OCI-LY7 (cell line): ENCODE measurements around the gene ATXN1. TPM values are rescaled to one million over a fixed set of nuclear protein-coding genes. Genes with fewer than 3 reads are reported as not detected.

Source experiments
- BruUV-seq: library from RNA; stranded (reverse); fragments of 400-500 nt; replicated peaks from 2 replicates; lab custom pipeline; 2021; lab: Mats Ljungman, UMichigan
- CTCF ChIA-PET: fragments of 300-600 bp; sonication (Branson Sonifier 250); formaldehyde crosslinking; loops from one replicate; lab custom pipeline; 2022; ENCODE audit warnings: antibody characterized with exemption; ENCODE audit not compliant: unreplicated experiment; lab: Charles Lee
- POLR2A ChIA-PET: fragments of 300-600 bp; sonication (Branson Sonifier 250); formaldehyde crosslinking; loops from one replicate; lab custom pipeline; 2022; ENCODE audit warnings: antibody characterized with exemption; lab: Charles Lee
- DNase-seq: peaks from one replicate; pipeline ENCODE4 v3.0.0-alpha.2; 2015; ENCODE audit warnings: low spot score
- H2AFZ ChIP-seq: fragments of 200-600 bp; sonication (generic), shearing (Covaris generic); 2 replicates; pipeline ENCODE4 v1.6.1; 2014; ENCODE audit warnings: mild to moderate bottlenecking, antibody characterized with exemption, low read length, moderate library complexity
- H3K27ac ChIP-seq: fragments of 200-600 bp; sonication (generic); 2 replicates; pipeline ENCODE4 v1.5.1; 2014; ENCODE audit warnings: mixed run types, low read depth, mild to moderate bottlenecking, moderate library complexity, low read length, inconsistent platforms; ENCODE audit not compliant: poor library complexity, severe bottlenecking
- H3K36me3 ChIP-seq: fragments of 200-600 bp; sonication (generic); 2 replicates; pipeline ENCODE4 v1.6.1; 2014; ENCODE audit warnings: mild to moderate bottlenecking, antibody characterized with exemption, low read length, moderate library complexity, mixed read lengths; ENCODE audit not compliant: insufficient read depth
- H3K4me1 ChIP-seq: fragments of 200-600 bp; sonication (generic); 2 replicates; pipeline ENCODE4 v1.5.1; 2014; ENCODE audit warnings: mild to moderate bottlenecking, low read length; ENCODE audit not compliant: insufficient read depth, poor library complexity, severe bottlenecking
- H3K4me2 ChIP-seq: fragments of 200-600 bp; sonication (generic); 2 replicates; pipeline ENCODE4 v1.6.1; 2014; ENCODE audit warnings: mild to moderate bottlenecking, low read length
- H3K4me3 ChIP-seq: fragments of 200-600 bp; sonication (generic); 2 replicates; pipeline ENCODE4 v1.5.1; 2014; ENCODE audit warnings: mild to moderate bottlenecking, low read depth, low read length; ENCODE audit not compliant: poor library complexity, severe bottlenecking
- H3K79me2 ChIP-seq: fragments of 200-600 bp; sonication (generic); 2 replicates; pipeline ENCODE4 v1.6.1; 2016; ENCODE audit warnings: low read depth, mild to moderate bottlenecking, low read length, moderate library complexity, mixed read lengths; ENCODE audit not compliant: insufficient read depth
- H3K9me2 ChIP-seq: fragments of 200-600 bp; sonication (generic); 2 replicates; pipeline ENCODE4 v1.6.1; 2016; ENCODE audit warnings: mild to moderate bottlenecking, low read length, mixed read lengths; ENCODE audit not compliant: insufficient read depth
- H3K9me3 ChIP-seq: fragments of 200-600 bp; sonication (generic); 2 replicates; pipeline ENCODE4 v1.6.1; 2014; ENCODE audit warnings: mild to moderate bottlenecking, mixed run types, low read length, mixed read lengths
- H4K20me1 ChIP-seq: fragments of 200-600 bp; sonication (generic); 2 replicates; pipeline ENCODE4 v1.6.1; 2014; ENCODE audit warnings: mild to moderate bottlenecking, antibody characterized with exemption, low read length, moderate library complexity, mixed read lengths; ENCODE audit not compliant: insufficient read depth
- EZH2phosphoT487 ChIP-seq: fragments of 200-600 bp; sonication (generic); IDR thresholded peaks from 2 replicates; pipeline ENCODE4 v1.6.1; 2018; ENCODE audit warnings: low read depth, borderline replicate concordance, mild to moderate bottlenecking, mixed run types, antibody characterized with exemption, low read length, moderate library complexity, mixed read lengths
- intact Hi-C: fragments of 100-400 bp; cut with micrococcal nuclease; formaldehyde crosslinking; loops from one replicate; pipeline ENCODE4 v1.10.0; 2022; ENCODE audit not compliant: unreplicated experiment
- total RNA-seq, 2 experiments: library from RNA; depleted of rRNA in 1 of 2; stranded (reverse); fragments of >200 nt in 1 of 2; shearing (Covaris generic) in 1 of 2; gene quantifications; 2 replicates each; pipeline ENCODE4 v1.2.3, GENCODE V29; 2014 to 2022
- TF ChIP-seq, protein P1 (sequence below): fragments of 200-600 bp; sonication (generic); conservative IDR thresholded peaks from 2 replicates; pipeline ENCODE4 v1.5.1; 2014; ENCODE audit warnings: mild to moderate bottlenecking, antibody characterized with exemption, low read length, moderate library complexity, mixed read lengths

The ATXN1 gene
- total RNA-seq, 2 experiments from 2014 or later: not detected

DNA sequence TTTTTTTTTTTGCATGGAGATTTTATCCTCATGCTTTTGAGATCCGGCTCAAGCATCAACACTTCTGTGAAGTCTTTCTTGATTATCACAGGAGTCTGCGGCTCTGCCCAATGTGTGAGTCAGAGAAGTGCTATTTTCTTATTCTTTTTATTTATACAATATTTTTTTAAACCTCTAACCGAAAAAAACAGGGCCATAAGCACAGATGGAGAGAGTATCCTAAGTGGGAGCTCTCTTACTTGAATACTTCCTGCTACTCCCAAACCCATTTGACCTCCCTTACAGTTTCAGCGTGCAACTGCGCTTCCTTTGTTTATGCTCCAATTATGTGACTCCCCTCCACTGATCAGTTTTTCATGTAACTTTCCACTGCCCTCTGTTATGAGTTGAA lies 8.7 kb upstream of the ATXN1 start:
- no peak overlapping the region for H3K4me2 ChIP-seq
- BruUV-seq: no TSS peak

DNA sequence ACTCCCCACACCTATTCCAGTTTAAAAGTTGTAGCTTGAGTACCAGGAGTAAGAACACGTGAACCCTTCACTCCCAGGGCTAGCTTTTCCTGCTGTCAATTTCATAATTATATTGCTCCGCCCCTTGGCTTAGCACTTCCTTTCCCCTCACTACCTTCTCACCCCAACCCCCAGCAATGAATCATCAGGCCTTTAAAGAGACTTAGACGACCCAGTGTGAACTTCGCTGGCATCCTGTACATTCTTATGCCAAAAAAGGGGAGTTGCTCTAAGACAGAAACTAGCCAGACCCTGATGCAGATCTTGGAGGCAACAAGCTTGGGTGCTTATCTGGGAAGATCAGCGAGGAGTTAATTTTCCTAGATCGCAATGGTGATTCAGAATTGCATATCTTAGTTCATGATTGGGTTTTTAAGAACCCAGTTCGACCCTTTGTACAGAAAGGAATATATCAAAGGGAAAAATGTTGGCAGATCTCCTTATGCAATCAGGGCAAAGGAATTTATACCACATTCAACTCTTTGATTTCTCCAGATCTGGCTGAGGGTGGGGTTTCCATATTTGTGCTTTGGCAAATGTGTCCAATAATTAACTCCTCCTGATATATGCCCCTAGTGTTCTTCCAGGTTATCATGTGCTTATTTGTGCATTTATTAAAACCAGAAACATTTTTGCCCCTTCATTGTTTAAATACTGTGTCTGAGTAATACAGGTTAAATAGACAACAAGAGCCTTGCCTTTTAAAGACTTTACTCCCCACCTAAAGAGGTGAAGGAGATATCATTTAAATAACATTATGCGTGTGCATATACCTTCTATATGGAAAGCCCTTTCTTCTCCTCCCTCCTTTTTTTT lies 8.1 kb upstream of the ATXN1 start:
- Histone ChIP-seq H3K9me2 (no peaks in the 10 kb centered on the region), H3K4me2 (no peak overlapping the region), H3K9me3 (no peaks in the 10 kb centered on the region), H2AFZ (no peak overlapping the region), H4K20me1 (no peaks in the 10 kb centered on the region), H3K4me3 (no peak overlapping the region), H3K36me3 (no peaks in the 10 kb centered on the region), H3K27ac (no peak overlapping the region), H3K4me1 (no peaks in the 10 kb centered on the region), H3K79me2 (no peaks in the 10 kb centered on the region)
- ChIA-PET POLR2A (no interaction called here), CTCF (no interaction called here)
- no peak for DNase-seq
- no TSS peak for BruUV-seq
- intact Hi-C loops: loop anchor here (10.0 kb wide), 1 partner anchor 165 kb away; no protein-coding TSS in a partner anchor
- no peak for TF ChIP-seq EZH2phosphoT487
- TF ChIP-seq, protein P1, sequence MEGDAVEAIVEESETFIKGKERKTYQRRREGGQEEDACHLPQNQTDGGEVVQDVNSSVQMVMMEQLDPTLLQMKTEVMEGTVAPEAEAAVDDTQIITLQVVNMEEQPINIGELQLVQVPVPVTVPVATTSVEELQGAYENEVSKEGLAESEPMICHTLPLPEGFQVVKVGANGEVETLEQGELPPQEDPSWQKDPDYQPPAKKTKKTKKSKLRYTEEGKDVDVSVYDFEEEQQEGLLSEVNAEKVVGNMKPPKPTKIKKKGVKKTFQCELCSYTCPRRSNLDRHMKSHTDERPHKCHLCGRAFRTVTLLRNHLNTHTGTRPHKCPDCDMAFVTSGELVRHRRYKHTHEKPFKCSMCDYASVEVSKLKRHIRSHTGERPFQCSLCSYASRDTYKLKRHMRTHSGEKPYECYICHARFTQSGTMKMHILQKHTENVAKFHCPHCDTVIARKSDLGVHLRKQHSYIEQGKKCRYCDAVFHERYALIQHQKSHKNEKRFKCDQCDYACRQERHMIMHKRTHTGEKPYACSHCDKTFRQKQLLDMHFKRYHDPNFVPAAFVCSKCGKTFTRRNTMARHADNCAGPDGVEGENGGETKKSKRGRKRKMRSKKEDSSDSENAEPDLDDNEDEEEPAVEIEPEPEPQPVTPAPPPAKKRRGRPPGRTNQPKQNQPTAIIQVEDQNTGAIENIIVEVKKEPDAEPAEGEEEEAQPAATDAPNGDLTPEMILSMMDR: no peak

More for the DNA sequence above, 8.7 kb upstream of the ATXN1 start:
- H3K9me3 ChIP-seq: no peaks in the 10 kb centered on the region
- DNase-seq: no peak
- POLR2A ChIA-PET: no interaction called here
- no peak overlapping the region for H2AFZ ChIP-seq
- H3K36me3 ChIP-seq: no peaks in the 10 kb centered on the region
- no peaks in the 10 kb centered on the region for H4K20me1 ChIP-seq
- H3K4me3 ChIP-seq: no peak overlapping the region
- H3K79me2 ChIP-seq: no peaks in the 10 kb centered on the region
- H3K27ac ChIP-seq: no peak overlapping the region
- CTCF ChIA-PET: no interaction called here
- no peaks in the 10 kb centered on the region for H3K9me2 ChIP-seq
- TF ChIP-seq, protein P1: no peak
- no peak for TF ChIP-seq EZH2phosphoT487
- H3K4me1 ChIP-seq: no peaks in the 10 kb centered on the region
- intact Hi-C loops: loop anchor here (10.0 kb wide), 2 partner anchors 165 to 195 kb away; no protein-coding TSS in a partner anchor

DNA sequence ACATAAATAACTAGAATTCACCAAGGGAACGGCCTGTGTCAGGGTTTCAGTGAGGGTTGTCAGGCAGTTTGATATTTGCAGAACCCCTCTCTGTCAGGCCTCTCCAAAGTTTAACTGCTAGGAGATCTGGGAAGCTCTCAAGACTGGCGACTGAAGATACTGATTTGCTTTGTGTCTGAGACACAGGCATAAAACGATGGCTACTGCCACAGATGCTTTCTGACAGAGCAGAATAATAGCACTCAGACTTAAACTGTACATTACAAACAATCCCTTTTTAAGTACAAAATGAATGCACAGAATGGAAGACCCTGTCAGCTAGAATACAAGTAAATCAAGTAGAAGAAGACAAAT lies 7.2 kb upstream of the ATXN1 start:
- no peaks in the 10 kb centered on the region for H3K9me3 ChIP-seq
- H2AFZ ChIP-seq: no peak overlapping the region
- no peaks in the 10 kb centered on the region for H3K9me2 ChIP-seq
- H3K4me1 ChIP-seq: no peaks in the 10 kb centered on the region
- BruUV-seq: no TSS peak
- H3K79me2 ChIP-seq: no peaks in the 10 kb centered on the region
- intact Hi-C loops: loop anchor here (10.0 kb wide), 1 partner anchor 164 kb away; no protein-coding TSS in a partner anchor
- no peaks in the 10 kb centered on the region for H3K36me3 ChIP-seq
- CTCF ChIA-PET: no interaction called here
- no peak for DNase-seq
- H3K4me2 ChIP-seq: no peak overlapping the region
- no peak for TF ChIP-seq EZH2phosphoT487
- TF ChIP-seq, protein P1: no peak
- H3K4me3 ChIP-seq: no peak overlapping the region
- H3K27ac ChIP-seq: no peak overlapping the region
- H4K20me1 ChIP-seq: no peaks in the 10 kb centered on the region
- POLR2A ChIA-PET: interaction anchor here (0.6 to 1.3 kb wide), 2 partner anchors 11 to 237 kb away, joined by 4 to 7 read pairs; no protein-coding TSS in a partner anchor
